GM19351 (cell line): ENCODE results near the gene GRIK3.
"Not testable (repeated sequence)": the region's sequence is repeated elsewhere in the genome, so short reads cannot be mapped to it uniquely, and the experiment has no call there.

Source experiments
- ATAC-seq: cut with Tn5 transposase; IDR thresholded peaks from one replicate; pipeline ENCODE4 v1.9.1; 2021; ENCODE audit warnings: mild to moderate bottlenecking, moderate library complexity; ENCODE audit not compliant: unreplicated experiment

The GRIK3 gene

GRCh38 chr1:37034121-37035013, at the start of gene GRIK3:
Gene GRIK3, minus strand, starts transcription at chr1:37034515. Its CDS starts 407 bp downstream, at chr1:37034108.
- ATAC-seq = no peak

- ATAC-seq = no peak
Measured at GRCh38 chr1:37084013-37084412, 49.7 kb upstream of the GRIK3 start.

DNA sequence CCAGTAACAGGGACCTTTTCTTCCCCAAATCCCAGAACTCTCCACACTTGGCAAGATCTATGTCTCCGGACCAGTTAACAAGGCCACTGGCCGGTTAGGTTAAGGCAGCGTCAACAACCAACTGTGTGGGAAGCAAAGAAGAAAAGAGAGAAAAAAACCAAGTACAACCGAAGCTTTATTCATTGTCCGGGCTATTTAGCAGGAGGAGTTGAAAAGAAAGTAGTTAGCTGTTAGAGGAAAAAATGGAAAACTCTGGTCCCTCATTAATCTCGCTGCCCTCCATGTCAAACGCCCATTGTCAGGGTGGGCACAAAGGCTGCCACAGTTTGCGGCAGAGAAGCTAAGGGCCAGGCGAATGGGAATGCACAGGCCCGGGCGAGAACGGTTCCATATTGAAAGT, 49.3 kb upstream of the GRIK3 start:
- no peak for ATAC-seq

DNA sequence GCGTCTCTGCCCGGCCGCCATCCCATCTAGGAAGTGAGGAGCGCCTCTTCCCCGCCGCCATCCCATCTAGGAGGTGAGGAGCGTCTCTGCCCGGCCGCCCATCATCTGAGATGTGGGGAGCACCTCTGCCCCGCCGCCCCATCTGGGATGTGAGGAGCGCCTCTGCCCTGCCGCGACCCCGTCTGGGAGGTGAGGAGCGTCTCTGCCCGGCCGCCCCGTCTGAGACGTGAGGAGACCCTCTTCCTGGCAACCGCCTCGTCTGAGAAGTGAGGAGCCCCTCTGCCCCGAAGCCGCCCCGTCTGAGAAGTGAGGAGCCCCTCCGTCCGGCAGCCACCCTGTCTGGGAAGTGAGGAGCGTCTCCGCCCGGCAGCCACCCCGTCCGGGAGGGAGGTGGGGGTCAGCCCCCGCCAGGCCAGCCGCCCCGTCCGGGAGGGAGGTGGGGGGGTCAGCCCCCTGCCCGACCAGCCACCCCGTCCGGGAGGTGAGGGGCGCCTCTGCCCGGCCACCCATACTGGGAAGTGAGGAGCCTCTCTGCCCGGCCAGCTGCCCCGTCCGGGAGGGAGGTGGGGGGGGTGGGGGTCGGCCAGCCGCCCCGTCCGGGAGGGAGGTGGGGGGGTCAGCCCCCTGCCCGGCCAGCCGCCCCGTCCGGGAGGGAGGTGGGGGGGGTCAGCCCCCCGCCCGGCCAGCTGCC, 46.1 kb upstream of the GRIK3 start:
- not testable (repeated sequence) for ATAC-seq

DNA sequence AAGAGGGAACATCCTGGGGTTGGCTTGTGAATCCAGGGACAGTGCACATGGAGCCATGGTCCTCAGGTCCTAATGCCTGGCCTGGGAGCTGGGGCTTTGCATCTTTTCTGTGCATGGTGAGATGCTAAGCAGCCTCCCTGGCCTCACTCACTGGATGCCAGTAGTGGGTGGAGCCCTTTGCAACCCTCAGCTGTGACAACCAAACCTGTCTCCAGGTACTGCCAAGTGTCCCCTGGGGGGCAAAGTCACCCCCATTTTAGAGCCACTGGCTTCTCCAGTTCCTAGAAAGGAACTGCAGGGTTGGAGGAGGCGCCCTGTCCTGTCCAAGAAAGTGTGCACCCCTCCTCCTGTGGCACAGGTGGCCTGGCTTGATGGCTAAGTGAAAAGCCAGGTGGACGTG, 44.6 kb upstream of the GRIK3 start:
- ATAC-seq = no peak

DNA sequence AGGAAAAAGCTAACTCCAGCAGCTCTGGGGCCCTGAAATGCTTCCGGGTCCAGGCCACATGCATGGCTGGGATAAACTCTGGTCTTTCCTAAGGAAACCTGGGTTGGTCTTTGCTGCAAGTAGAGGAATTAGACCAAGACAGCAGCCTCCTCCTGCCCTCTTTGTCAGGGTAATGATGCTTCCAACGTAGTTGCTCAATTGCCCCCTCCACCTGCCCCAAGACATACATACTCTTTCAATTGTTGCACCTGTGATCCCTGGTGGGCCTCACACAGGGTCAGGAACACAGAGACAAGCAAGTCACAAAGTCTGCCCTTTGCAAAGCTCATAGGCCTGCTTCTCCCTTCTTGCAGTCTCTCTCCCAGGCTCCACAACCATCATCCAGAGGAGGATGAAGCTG, 41.9 kb upstream of the GRIK3 start:
- ATAC-seq = no peak

GRCh38 chr1:37073854-37074379, 39.6 kb upstream of the GRIK3 start:
- no peak for ATAC-seq

- no peak for ATAC-seq
Measured at GRCh38 chr1:37073152-37073853, 39.0 kb upstream of the GRIK3 start.

- ATAC-seq = no peak
Measured at GRCh38 chr1:37071829-37072228, 37.5 kb upstream of the GRIK3 start.

DNA sequence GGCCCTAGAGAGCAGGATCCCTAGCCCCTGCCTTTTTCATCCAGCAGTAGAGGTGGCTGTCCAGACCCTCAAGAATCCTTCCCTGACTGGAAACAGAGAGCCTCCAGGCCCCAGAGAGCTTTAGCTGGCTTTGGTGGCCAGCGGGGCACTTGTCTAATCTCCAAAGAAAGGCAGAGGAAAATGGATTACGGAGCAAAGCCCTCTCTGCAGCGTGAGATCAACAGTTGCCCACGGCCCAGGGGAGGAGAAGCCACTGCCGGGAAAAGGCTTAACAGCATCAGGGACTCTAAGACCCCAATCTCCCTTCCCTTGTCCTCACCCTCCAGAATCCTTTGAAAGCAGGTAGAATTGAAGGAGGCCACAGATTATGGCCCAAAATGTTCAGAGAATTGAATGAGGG, 35.8 kb upstream of the GRIK3 start:
- no peak for ATAC-seq

DNA sequence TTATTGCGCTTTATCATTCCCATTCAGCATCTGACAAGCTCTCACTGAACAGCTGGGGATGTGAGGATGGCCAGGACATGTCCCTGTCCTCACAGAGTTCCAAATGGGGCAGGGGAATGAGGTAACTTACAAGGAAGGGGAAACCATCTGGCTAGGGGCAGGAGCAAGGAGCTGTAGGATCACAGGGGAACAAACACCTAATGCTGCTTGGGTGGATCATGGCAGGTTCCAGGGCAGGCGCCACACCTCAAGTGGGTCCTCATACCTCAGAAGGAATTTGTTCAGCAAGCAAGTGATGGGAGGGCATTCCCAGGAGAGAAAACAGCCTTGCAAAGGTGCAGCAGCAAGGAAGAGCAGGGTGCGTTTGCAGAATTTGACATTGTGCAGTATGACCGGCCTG, 35.1 kb upstream of the GRIK3 start:
- no peak for ATAC-seq

GRCh38 chr1:37068897-37069296, 34.6 kb upstream of the GRIK3 start:
- no peak for ATAC-seq

DNA sequence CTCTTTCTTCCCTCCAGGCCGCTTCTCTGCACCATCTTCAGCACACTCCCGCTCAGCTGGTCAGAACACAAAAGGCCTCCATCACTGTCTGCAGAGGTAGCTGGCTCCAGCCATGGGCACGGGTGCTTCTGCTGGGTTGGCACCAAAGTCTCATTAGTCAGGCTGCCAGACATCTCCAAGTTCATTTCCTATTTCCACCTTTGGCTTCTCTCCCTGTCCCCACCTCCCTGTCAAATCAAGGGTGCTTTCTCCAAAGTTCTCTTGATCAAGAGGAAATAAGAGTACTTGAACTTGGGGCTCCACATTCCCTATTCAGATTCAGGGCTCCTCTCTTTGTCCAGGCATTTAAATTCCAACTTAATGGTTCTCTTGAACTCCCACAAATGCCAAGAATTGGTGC, 33.9 kb upstream of the GRIK3 start:
- ATAC-seq = no peak

DNA sequence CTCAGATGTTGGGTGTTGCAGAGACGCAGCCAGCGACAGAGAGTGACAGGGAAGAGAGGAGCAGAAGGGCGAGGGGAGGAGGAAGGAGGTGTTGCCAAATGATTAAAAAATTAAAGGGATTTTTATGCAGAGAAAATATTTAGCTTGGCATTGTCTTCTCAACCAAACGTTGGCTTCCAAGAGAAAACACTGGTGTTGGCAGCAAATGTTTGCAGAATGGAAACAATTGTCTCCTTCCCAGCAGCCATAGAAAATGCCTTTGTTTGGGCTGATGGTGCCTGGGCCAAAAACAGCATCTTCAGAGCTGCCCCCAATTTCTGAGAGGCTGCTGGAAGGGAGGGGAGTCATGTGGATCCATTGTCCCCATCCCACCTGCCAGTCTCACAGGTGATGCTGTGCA, 29.7 kb upstream of the GRIK3 start:
- no peak for ATAC-seq

GRCh38 chr1:37059346-37059745, 25.0 kb upstream of the GRIK3 start:
- ATAC-seq = no peak

GRCh38 chr1:37058424-37058988, 24.2 kb upstream of the GRIK3 start:
- ATAC-seq = no peak

GRCh38 chr1:37056325-37056724, 22.0 kb upstream of the GRIK3 start:
- no peak for ATAC-seq

- ATAC-seq = no peak
Measured at GRCh38 chr1:37055631-37056030, 21.3 kb upstream of the GRIK3 start.

GRCh38 chr1:37053173-37053572, 18.9 kb upstream of the GRIK3 start:
- ATAC-seq = no peak

- no peak for ATAC-seq
Measured at GRCh38 chr1:37052120-37052519, 17.8 kb upstream of the GRIK3 start.

DNA sequence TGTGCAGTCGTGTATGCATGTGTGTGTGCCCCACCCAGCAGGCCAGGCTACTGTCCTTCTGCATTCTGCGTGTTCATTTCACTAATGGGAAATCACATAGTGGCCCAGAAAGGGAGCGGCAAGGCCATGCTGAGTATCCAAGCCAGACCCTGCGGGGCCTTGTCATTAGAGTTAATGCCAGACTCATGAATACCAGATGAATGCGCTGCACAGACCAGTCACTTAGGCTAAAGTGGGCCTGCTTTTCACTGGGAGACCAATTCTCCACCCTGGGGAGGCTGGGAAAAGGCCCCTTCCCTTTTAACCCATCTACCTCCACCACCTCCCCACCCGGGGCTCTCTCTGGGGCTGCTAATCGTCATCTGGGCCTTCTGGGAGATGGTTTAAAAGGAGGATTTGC, 17.0 kb upstream of the GRIK3 start:
- no peak for ATAC-seq
